H9 (cell line): ENCODE data around the gene GAS6. TPM values are rescaled to one million over a fixed set of nuclear protein-coding genes. Genes with fewer than 3 reads are reported as not detected.

Experiments used
- DNase-seq: peaks from one replicate; pipeline ENCODE4 v3.0.0-alpha.2; 2017
- H2AFZ ChIP-seq: one replicate; pipeline ENCODE4 v1.6.1; 2013; ENCODE audit warnings: mild to moderate bottlenecking, low read length, control low read depth, moderate library complexity
- H2AK5ac ChIP-seq: 2 replicates; pipeline ENCODE4 v1.6.1; 2013; ENCODE audit warnings: low read length, control low read depth, mixed read lengths; ENCODE audit not compliant: insufficient read length
- H2BK120ac ChIP-seq: one replicate; pipeline ENCODE4 v1.6.1; 2013; ENCODE audit warnings: low read depth, mild to moderate bottlenecking, low read length, control low read depth, inconsistent platforms; ENCODE audit not compliant: poor library complexity, severe bottlenecking
- H2BK12ac ChIP-seq: 2 replicates; pipeline ENCODE4 v1.6.1; 2013; ENCODE audit warnings: low read length, control low read depth, mixed read lengths, low read depth; ENCODE audit not compliant: insufficient read length
- H2BK15ac ChIP-seq: 2 replicates; pipeline ENCODE4 v1.6.1; 2013; ENCODE audit warnings: low read depth, low read length, control low read depth
- H2BK20ac ChIP-seq: one replicate; pipeline ENCODE4 v1.6.1; 2013; ENCODE audit warnings: low read depth, mild to moderate bottlenecking, low read length, control low read depth, inconsistent platforms; ENCODE audit not compliant: poor library complexity, severe bottlenecking
- H2BK5ac ChIP-seq: 2 replicates; pipeline ENCODE4 v1.6.1; 2013; ENCODE audit warnings: low read length, control low read depth, mixed read lengths; ENCODE audit not compliant: insufficient read length
- H3K14ac ChIP-seq: 2 replicates; pipeline ENCODE4 v1.6.1; 2013; ENCODE audit warnings: low read length, control low read depth; ENCODE audit not compliant: insufficient read depth
- H3K18ac ChIP-seq: 2 replicates; pipeline ENCODE4 v1.6.1; 2013; ENCODE audit warnings: low read depth, mild to moderate bottlenecking, mixed read lengths, low read length, control low read depth; ENCODE audit not compliant: insufficient read length
- H3K23ac ChIP-seq: 2 replicates; pipeline ENCODE4 v1.6.1; 2013; ENCODE audit warnings: low read length, control low read depth, mixed read lengths, low read depth; ENCODE audit not compliant: insufficient read length
- H3K23me2 ChIP-seq: 2 replicates; pipeline ENCODE4 v1.6.1; 2013; ENCODE audit warnings: low read depth, mild to moderate bottlenecking, mixed read lengths, low read length, control low read depth; ENCODE audit not compliant: insufficient read length, poor library complexity, severe bottlenecking
- H3K27ac ChIP-seq: 2 replicates; pipeline ENCODE4 v1.5.1; 2013; ENCODE audit warnings: low read length, control low read depth, mixed read lengths, low read depth; ENCODE audit not compliant: insufficient read length
- H3K27me3 ChIP-seq: 2 replicates; pipeline ENCODE4 v1.6.1; 2013; ENCODE audit warnings: low read length, control low read depth, inconsistent platforms; ENCODE audit not compliant: insufficient read depth
- H3K4ac ChIP-seq: 2 replicates; pipeline ENCODE4 v1.6.1; 2013; ENCODE audit warnings: low read depth, mild to moderate bottlenecking, control low read depth, inconsistent platforms, low read length, moderate library complexity
- H3K4me1 ChIP-seq: 2 replicates; pipeline ENCODE4 v1.6.1; 2013; ENCODE audit warnings: low read length, control low read depth, inconsistent platforms; ENCODE audit not compliant: insufficient read depth
- H3K4me2 ChIP-seq: 2 replicates; pipeline ENCODE4 v1.6.1; 2013; ENCODE audit warnings: low read length, control low read depth, mixed read lengths; ENCODE audit not compliant: insufficient read length, insufficient read depth
- H3K56ac ChIP-seq: 2 replicates; pipeline ENCODE4 v1.6.1; 2013; ENCODE audit warnings: low read depth, mild to moderate bottlenecking, mixed read lengths, low read length, control low read depth; ENCODE audit not compliant: insufficient read length
- H3K79me1 ChIP-seq: 2 replicates; pipeline ENCODE4 v1.6.1; 2013; ENCODE audit warnings: low read depth, mild to moderate bottlenecking, moderate library complexity, low read length, control low read depth, inconsistent platforms; ENCODE audit not compliant: insufficient read depth, poor library complexity, severe bottlenecking
- H3K79me2 ChIP-seq: 2 replicates; pipeline ENCODE4 v1.6.1; 2013; ENCODE audit warnings: low read length, control low read depth, inconsistent platforms; ENCODE audit not compliant: insufficient read depth
- H3K9ac ChIP-seq: 2 replicates; pipeline ENCODE4 v1.6.1; 2013; ENCODE audit warnings: low read length, control low read depth, mixed read lengths; ENCODE audit not compliant: insufficient read length; ENCODE audit errors: extremely low read depth
- H3K9me3 ChIP-seq: one replicate; pipeline ENCODE4 v1.6.1; 2013; ENCODE audit warnings: low read depth, low read length, inconsistent platforms; ENCODE audit not compliant: control insufficient read depth
- H3T11ph ChIP-seq: one replicate; pipeline ENCODE4 v1.6.1; 2013; ENCODE audit warnings: mild to moderate bottlenecking, low read length, control low read depth, inconsistent platforms
- H4K20me1 ChIP-seq: one replicate; pipeline ENCODE4 v1.6.1; 2013; ENCODE audit not compliant: control insufficient read depth, insufficient read length, insufficient read depth
- H4K5ac ChIP-seq: 2 replicates; pipeline ENCODE4 v1.6.1; 2013; ENCODE audit warnings: low read depth, mild to moderate bottlenecking, mixed read lengths, low read length, control low read depth; ENCODE audit not compliant: insufficient read length
- H4K8ac ChIP-seq: replicated peaks from 2 replicates; pipeline ENCODE4 v1.6.1; 2013; ENCODE audit warnings: low read length, control low read depth, mixed read lengths, low read depth; ENCODE audit not compliant: insufficient read length
- H4K91ac ChIP-seq: 2 replicates; pipeline ENCODE4 v1.6.1; 2013; ENCODE audit warnings: low read depth, mild to moderate bottlenecking, moderate library complexity, mixed read lengths, low read length, control low read depth; ENCODE audit not compliant: insufficient read length
- H3K27ac Mint-ChIP-seq, 3 experiments: 2 replicates in 2 of 3; 3 replicates in 1 of 3; pipeline ENCODE4 v1.8.0; 2020 to 2021; ENCODE audit warnings: mixed read lengths in 3 of 3, mild to moderate bottlenecking in 1 of 3, moderate library complexity in 1 of 3
- H3K27me3 Mint-ChIP-seq: 2 replicates; pipeline ENCODE4 v1.8.0; 2021; ENCODE audit warnings: low read depth, mild to moderate bottlenecking, moderate library complexity, mixed read lengths
- H3K36me3 Mint-ChIP-seq, 3 experiments: 2 replicates in 2 of 3; 3 replicates in 1 of 3; pipeline ENCODE4 v1.8.0; 2020 to 2021; ENCODE audit warnings: low read depth in 3 of 3, mixed read lengths in 3 of 3; ENCODE audit not compliant: insufficient read depth in 1 of 3
- H3K4me1 Mint-ChIP-seq, 2 experiments: 2 replicates each; pipeline ENCODE4 v1.8.0; 2020; ENCODE audit warnings: mixed read lengths in 2 of 2
- H3K4me3 Mint-ChIP-seq, 2 experiments: 2 replicates in 1 of 2; 3 replicates in 1 of 2; pipeline ENCODE4 v1.8.0; 2020 to 2021; ENCODE audit warnings: mild to moderate bottlenecking in 2 of 2, mixed read lengths in 2 of 2, moderate library complexity in 1 of 2
- H3K9me3 Mint-ChIP-seq, 2 experiments: 2 replicates in 1 of 2; 3 replicates in 1 of 2; pipeline ENCODE4 v1.8.0; 2020; ENCODE audit warnings: mild to moderate bottlenecking in 2 of 2, mixed read lengths in 2 of 2, moderate library complexity in 1 of 2
- CTCF ChIP-seq: fragments of 200-600 bp; sonication (generic); conservative IDR thresholded peaks from 3 replicates; pipeline ENCODE4 v1.8.0; 2021; ENCODE audit warnings: antibody characterized with exemption, mild to moderate bottlenecking
- WGBS: extraction: QIAGEN DNeasy Blood & Tissue Kit; methylation state at CpG from one replicate; pipeline ENCODE4 v1.1.7; 2013; ENCODE audit warnings: missing lambda C conversion rate, low lambda C conversion rate, mixed read lengths; ENCODE audit not compliant: insufficient read length; ENCODE audit errors: extremely low coverage; 5-methylcytosine and 5-hydroxymethylcytosine counted together
- total RNA-seq: library from RNA; stranded (reverse); gene quantifications from 2 replicates; pipeline ENCODE4 v1.2.1, GENCODE V29; 2021

GAS6 gene
- total RNA-seq, 1 experiment from 2014 or later = 20.5 TPM

DNA sequence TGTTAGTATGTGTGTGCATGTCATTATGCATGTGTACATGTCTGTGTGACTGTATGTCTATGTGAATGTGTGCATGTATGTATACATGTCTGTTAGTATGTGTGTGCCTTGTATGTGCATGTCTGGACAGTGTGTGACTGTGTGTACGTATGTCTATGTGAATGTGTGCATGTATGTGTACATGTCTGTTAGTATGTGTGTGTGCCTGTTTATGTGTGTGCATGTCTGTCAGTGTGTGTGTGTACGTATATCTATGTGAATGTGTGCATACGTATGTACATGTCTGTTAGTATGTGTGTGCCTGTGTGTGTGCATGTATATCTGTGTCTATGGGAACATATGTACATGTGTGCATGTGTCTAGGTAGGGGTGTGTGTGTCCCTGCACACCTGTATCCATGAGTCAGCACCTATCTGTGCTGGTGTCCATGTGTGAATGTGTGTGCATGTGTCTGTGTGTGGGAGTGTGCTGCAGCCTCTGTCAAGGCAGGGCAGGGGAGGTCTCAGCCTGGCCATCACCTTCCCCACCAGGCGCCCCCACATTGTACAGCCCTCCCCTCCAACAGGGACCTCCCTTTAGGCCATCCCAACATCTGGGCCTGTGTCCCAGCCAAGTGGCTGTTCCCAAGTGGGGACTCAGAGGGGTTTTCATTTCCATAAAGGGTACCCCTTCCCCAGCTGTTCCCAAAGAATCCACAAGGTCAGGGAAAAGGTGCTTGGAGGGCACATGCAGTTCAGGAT lies 4.4 kb downstream of the GAS6 start:
- peak overlapping the region; percentile 7 for H3K27ac ChIP-seq
- H2BK12ac ChIP-seq = peak overlapping the region; percentile 41
- H3K9me3 Mint-ChIP-seq = no peaks in the 10 kb centered on the region; a peak in 1 of 5 replicates
- peak overlapping the region; percentile 58 for H2AK5ac ChIP-seq
- H3K27me3 ChIP-seq = peaks cover 2% of the 10 kb centered on the region; the same call in 1 of the 2 replicates
- peak overlapping the region; percentile 68 for H3K18ac ChIP-seq
- H4K8ac ChIP-seq = peak overlapping the region; percentile 78
- no peak overlapping the region for H3T11ph ChIP-seq
- H2AFZ ChIP-seq = no peak overlapping the region
- H3K4me1 ChIP-seq = peaks cover 14% of the 10 kb centered on the region; the same call in 1 of the 2 replicates
- no peak overlapping the region for H3K4ac ChIP-seq
- peaks cover 2% of the 10 kb centered on the region for H4K20me1 ChIP-seq
- no peak overlapping the region for H4K91ac ChIP-seq
- H4K5ac ChIP-seq = peak overlapping the region; percentile 48
- H3K27me3 Mint-ChIP-seq = peaks cover 19% of the 10 kb centered on the region
- TF ChIP-seq CTCF = no peak
- H3K36me3 Mint-ChIP-seq = peaks cover 0 to 12% (median 10%) of the 10 kb centered on the region in 3 experiments; a peak in 4 of 7 replicates
- H3K4me2 ChIP-seq = no peak overlapping the region
- no peak overlapping the region for H2BK20ac ChIP-seq
- H3K9ac ChIP-seq = no peak overlapping the region
- H3K79me1 ChIP-seq = no peaks in the 10 kb centered on the region
- H3K4me1 Mint-ChIP-seq = peaks cover 49 to 63% of the 10 kb centered on the region in 2 experiments
- DNase-seq = peak; percentile 19
- peak overlapping the region; percentile 96 to 99 (median 99); a peak in 6 of 7 replicates for H3K27ac Mint-ChIP-seq
- H3K56ac ChIP-seq = no peak overlapping the region
- peak overlapping the region; percentile 3 for H2BK120ac ChIP-seq
- no peak overlapping the region for H2BK15ac ChIP-seq
- H3K79me2 ChIP-seq = no peaks in the 10 kb centered on the region; the same call in 1 of the 2 replicates
- no peak overlapping the region for H2BK5ac ChIP-seq
- H3K14ac ChIP-seq = peak overlapping the region; percentile 83; the same call in 1 of the 2 replicates
- H3K23me2 ChIP-seq = peaks cover 7% of the 10 kb centered on the region
- no peaks in the 10 kb centered on the region for H3K9me3 ChIP-seq
- WGBS = no CpG with 5 or more reads among the region's 4 CpGs
- peak overlapping the region; percentile 20 for H3K23ac ChIP-seq
- H3K4me3 Mint-ChIP-seq = peak overlapping the region; percentile 42 to 61; a peak in 3 of 5 replicates
